HG03103 (cell line): ENCODE data around the gene PTPRD.

ENCODE experiments used
- ATAC-seq: cut with Tn5 transposase; IDR thresholded peaks from one replicate; pipeline ENCODE4 v1.9.1; 2021; ENCODE audit warnings: low read depth; ENCODE audit not compliant: unreplicated experiment

Gene PTPRD

GRCh38 chr9:9257999-9258498 is 1354.8 kb downstream of the PTPRD start:
- ATAC-seq, result no peak

- no peak for ATAC-seq
Observed at GRCh38 chr9:9246726-9247125, 1366.1 kb downstream of the PTPRD start.

- ATAC-seq, result no peak
Observed at GRCh38 chr9:9231946-9232345, 1380.9 kb downstream of the PTPRD start.

- no peak for ATAC-seq
Observed at GRCh38 chr9:9229269-9229668, 1383.5 kb downstream of the PTPRD start.

GRCh38 chr9:9223175-9223574 is 1389.6 kb downstream of the PTPRD start:
- no peak for ATAC-seq

GRCh38 chr9:9222730-9223129 is 1390.1 kb downstream of the PTPRD start:
- ATAC-seq, result no peak

GRCh38 chr9:9216934-9217333 is 1395.9 kb downstream of the PTPRD start:
- no peak for ATAC-seq

GRCh38 chr9:9215050-9215449 is 1397.8 kb downstream of the PTPRD start:
- no peak for ATAC-seq

- no peak for ATAC-seq
Observed at GRCh38 chr9:9214066-9214465, 1398.7 kb downstream of the PTPRD start.

GRCh38 chr9:9212963-9213362 is 1399.8 kb downstream of the PTPRD start:
- no peak for ATAC-seq

GRCh38 chr9:9202276-9202675 is 1410.5 kb downstream of the PTPRD start:
- ATAC-seq, result no peak

- no peak for ATAC-seq
Observed at GRCh38 chr9:9186086-9186485, 1426.7 kb downstream of the PTPRD start.

- ATAC-seq, result no peak
Observed at GRCh38 chr9:9182431-9182830, 1430.4 kb downstream of the PTPRD start.

GRCh38 chr9:9177081-9177480 is 1435.7 kb downstream of the PTPRD start:
- no peak for ATAC-seq

GRCh38 chr9:9174358-9174757 is 1438.4 kb downstream of the PTPRD start:
- ATAC-seq, result no peak

- ATAC-seq, result no peak
Observed at GRCh38 chr9:9173264-9173663, 1439.5 kb downstream of the PTPRD start.

- ATAC-seq, result no peak
Observed at GRCh38 chr9:9170439-9171134, 1442.2 kb downstream of the PTPRD start.

- no peak for ATAC-seq
Observed at GRCh38 chr9:9142001-9142400, 1470.8 kb downstream of the PTPRD start.

GRCh38 chr9:9133526-9133925 is 1479.3 kb downstream of the PTPRD start:
- no peak for ATAC-seq

GRCh38 chr9:9124616-9125015 is 1488.2 kb downstream of the PTPRD start:
- no peak for ATAC-seq

- ATAC-seq, result no peak
Observed at GRCh38 chr9:9122230-9122875, 1490.4 kb downstream of the PTPRD start.

GRCh38 chr9:9117866-9118265 is 1494.9 kb downstream of the PTPRD start:
- no peak for ATAC-seq
